Measurements from ENCODE around the gene CSDE1.

The CSDE1 gene

DNA sequence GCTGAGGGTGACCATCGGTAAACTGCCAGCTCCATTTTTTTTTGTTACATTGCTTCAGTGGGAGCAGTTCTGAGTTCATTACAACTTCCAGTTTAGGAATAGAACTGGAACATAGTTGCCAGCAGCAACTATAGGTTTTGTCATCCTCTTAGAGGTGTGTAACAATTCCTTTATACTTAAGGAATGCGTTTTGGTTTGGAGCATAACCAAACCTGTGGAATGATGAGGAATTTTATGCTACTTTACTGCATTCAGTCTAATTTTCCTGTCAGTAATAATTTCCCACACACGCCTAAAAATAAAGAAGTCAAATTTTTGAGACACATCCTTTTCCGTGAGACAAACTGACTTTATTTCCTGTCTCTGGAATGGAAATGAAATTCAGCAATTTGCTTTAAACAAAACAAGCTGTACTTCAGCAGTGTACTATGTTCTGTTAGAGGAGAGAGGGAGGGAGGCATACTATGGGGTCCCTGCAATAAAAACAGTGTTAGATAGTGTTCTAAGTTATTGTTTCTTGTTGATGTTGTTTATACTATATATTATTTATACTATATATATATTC, 57.7 kb downstream of the CSDE1 start:
- DNase-seq, result no peak

DNA sequence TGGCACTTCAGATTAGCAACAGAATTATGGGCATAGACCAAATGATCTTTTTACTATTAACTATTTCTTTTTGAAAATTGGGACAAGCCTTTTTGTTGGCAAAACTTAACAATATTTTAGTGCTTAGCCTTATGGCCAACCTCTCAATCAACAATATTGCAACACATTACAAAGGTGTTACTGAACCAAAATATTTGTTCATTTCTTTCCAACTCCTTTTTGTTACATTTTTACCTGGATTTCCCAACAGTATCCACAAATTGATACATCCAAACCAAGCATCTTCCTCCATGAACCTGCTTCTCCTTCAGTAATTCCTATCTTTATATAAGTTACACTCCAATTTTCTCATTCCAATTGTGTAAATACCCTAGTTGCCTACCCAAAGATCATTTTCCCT, 61.0 kb downstream of the CSDE1 start:
- DNase-seq, result no peak

GRCh38 chr1:114695430-114696058, 62.2 kb downstream of the CSDE1 start, which contains the start of gene AMPD1:
TSS of gene AMPD1 (minus strand) at chr1:114695546. CDS start at chr1:114695471, 75 bp downstream.
- no peak for DNase-seq

GRCh38 chr1:114694540-114695310, 63.1 kb downstream of the CSDE1 start:
- DNase-seq, result no peak

DNA sequence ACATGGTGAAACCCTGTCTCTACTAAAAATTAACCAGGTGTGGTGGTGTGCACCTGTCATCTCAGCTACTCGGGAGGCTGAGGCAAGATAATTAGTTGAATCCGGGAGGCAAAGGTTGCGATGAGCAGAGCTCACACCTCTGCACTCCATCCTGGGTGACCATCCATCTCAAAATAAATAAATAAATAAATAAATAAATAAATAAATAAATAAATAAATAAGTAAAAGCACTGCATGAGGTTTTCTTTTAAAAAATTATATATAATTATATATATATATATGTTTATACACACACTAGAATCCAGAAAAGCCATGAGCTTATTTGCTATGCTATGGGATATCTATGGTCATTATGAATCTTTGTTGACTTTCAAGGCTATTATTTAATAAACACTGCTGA, 64.8 kb downstream of the CSDE1 start:
- DNase-seq, result no peak

GRCh38 chr1:114691061-114691460, 66.7 kb downstream of the CSDE1 start:
- no peak for DNase-seq

GRCh38 chr1:114690148-114690547, 67.6 kb downstream of the CSDE1 start:
- DNase-seq, result peak; percentile 30

GRCh38 chr1:114688526-114688925, 69.3 kb downstream of the CSDE1 start:
- DNase-seq, result no peak

DNA sequence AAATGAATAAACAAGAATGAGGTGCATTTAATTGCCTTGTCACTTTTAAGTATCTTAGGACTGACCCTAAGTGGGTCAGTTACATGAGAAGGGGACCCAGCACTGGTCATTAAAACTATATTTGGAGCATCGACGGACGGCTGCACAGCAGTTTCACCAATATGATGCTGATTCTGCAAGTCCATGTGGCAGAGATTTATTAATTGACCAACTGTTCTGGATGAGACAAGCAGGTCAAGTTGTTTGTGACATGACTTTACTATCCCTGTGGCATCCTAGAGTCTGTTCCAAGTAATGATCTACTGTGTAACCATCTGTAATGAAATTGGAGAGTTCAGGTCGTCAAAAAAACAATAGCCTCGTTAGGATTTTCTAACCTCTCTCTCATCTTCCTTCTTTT, 71.9 kb downstream of the CSDE1 start:
- DNase-seq, result no peak

GRCh38 chr1:114677691-114678090, 80.1 kb downstream of the CSDE1 start:
- no peak for DNase-seq

DNA sequence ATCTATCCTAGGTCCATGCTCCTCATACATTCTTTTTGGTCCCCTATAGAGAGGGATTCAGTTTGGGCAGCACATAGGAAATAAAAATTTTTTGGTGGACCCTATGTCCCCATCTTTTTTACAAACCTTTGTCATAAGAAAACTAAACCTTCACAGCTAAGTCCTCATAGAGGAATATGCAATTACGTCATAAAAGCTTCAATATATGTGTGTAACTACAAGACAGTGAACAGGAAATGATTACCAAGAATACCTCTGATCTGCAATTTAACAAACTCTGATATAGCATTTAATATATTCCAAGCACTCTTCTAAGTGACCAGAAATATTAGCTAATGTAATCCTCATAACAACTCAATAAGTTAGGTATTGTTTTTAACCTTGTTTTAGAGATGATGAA, 81.7 kb downstream of the CSDE1 start:
- no peak for DNase-seq

- DNase-seq, result no peak
These were observed 85.9 kb downstream of the CSDE1 start for GRCh38 chr1:114671939-114672275.

GRCh38 chr1:114671011-114671938, 86.5 kb downstream of the CSDE1 start:
- DNase-seq, result peak; percentile 8

DNA sequence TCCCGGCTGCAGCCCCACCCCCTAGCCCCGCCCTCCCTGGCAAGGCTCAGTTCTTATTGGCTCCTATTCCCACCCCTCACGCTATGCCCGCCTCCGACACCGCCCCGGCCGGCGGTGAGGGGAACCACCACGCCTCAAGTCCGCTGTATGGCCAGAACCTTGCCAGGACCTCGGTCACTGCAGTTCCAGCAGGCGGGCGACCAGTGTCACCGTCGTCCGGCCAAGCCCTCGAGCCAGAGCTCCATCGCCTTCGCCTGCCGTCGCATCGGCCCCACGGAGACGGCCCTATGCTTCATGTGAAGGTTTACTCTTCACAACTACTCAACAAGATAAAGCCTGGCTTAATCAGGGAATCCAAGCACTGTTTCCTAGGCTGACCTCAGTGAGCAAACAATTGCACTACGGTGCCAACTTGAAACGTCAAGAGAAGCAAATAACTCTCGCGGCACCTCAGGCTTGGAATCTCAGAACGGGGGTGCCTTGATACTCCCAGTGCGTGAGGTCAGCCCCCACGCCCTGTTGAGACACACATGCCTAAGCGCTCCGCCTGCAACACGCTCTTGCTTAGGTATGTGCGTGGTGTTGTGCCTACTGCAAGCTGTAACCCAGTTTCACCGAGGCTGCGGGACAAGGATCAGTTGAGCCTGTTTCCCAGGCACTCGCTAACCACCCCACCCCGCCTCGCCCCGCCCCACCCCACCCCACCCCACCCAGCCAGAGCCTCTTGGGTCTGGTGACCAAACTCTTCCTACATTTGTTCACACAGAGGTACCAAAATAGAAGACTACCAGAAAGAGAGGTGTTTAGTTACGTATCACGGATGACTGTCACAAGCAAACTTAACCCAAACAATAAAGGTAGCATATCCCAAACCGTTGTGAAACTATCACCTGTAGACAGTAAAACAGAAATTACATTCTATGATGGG, 87.4 kb downstream of the CSDE1 start:
- peak; percentile 90 for DNase-seq

DNA sequence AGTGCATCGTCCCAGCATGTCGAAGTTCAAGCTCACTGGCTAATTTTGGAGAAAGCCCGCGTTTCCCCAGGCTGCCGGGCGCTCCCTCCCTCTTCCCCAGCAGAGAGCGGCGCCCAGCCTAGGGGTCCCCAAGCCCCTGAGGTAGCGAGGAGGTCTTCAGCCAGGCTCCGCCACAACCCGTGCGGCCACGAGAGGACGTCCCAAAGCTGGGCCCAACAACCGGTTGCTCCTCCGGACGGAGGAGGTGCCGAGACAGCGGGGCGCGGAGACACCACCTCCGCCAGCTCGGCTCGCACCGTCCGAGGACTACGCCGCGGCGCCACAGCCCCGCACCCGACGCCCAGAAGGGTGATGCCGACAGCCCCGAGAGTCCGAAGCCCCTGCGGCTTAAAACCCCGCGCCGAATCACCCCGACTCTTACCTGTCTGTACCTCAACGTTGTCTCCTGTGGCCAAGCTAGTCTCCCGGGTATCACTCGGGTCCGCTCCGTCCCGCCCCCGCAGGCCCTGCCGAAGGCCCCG, 88.2 kb downstream of the CSDE1 start, which contains the start of gene DENND2C:
Gene DENND2C (minus strand): TSS at position 488 of the 521 bp plus-strand sequence. CDS start 44,065 bp downstream, outside the sequence.
- no peak for DNase-seq

- DNase-seq, result peak; percentile 8
These were observed 88.8 kb downstream of the CSDE1 start for GRCh38 chr1:114668784-114669561.

GRCh38 chr1:114668373-114668772, 89.4 kb downstream of the CSDE1 start:
- no peak for DNase-seq

DNA sequence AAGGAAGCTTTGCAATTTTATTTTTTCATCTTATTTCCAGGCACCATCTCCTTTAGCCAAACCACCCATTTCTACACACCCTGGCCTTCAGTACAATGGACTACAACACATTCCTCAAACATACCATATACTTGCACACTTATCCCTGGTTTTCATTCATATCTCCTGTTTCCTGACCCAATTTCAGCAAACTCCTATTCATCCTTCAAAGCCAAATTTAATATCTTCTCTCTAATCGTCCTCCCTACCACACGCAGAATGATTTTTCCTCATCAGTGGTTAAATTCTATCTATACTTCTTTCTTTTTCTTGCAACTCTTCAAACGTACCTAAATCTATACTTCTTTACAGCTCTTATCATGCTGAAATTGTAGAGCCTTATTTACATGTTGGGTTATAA, 90.8 kb downstream of the CSDE1 start:
- DNase-seq, result no peak
